ENCODE results near the gene TREH. TPM values are rescaled to one million over a fixed set of nuclear protein-coding genes. Genes with fewer than 3 reads are reported as not detected.
A peak's percentile ranks its signal among the peaks of the same experiment; 100 is the strongest.
"Not testable (repeated sequence)": the region's sequence is repeated elsewhere in the genome, so short reads cannot be mapped to it uniquely, and the experiment has no call there.

The TREH gene
- total RNA-seq, 1 donor from 2014 or later = not detected

GRCh38 chr11:118628432-118628831, 51.0 kb downstream of the TREH start:
- DNase-seq = no peak

GRCh38 chr11:118628031-118628430, 51.4 kb downstream of the TREH start:
- DNase-seq = no peak

- no peak for DNase-seq
These were observed 51.9 kb downstream of the TREH start for GRCh38 chr11:118627566-118627965.

- DNase-seq = peak; percentile 21
These were observed 53.5 kb downstream of the TREH start for GRCh38 chr11:118625976-118626375.

- no peak for DNase-seq
These were observed 54.3 kb downstream of the TREH start for GRCh38 chr11:118625036-118625690.

GRCh38 chr11:118623269-118623655, 56.2 kb downstream of the TREH start:
- peak; percentile 43 for DNase-seq

GRCh38 chr11:118622376-118623268, 56.8 kb downstream of the TREH start:
- peak; percentile 55 for DNase-seq

GRCh38 chr11:118621784-118622375, 57.6 kb downstream of the TREH start:
- DNase-seq = peak; percentile 28

GRCh38 chr11:118621071-118621783, 58.2 kb downstream of the TREH start:
- peak; percentile 80 for DNase-seq

GRCh38 chr11:118620529-118621070, 58.9 kb downstream of the TREH start:
- peak; percentile 36 for DNase-seq

GRCh38 chr11:118619444-118620197, 59.8 kb downstream of the TREH start:
- DNase-seq = peak; percentile 97

- peak; percentile 48 for DNase-seq
These were observed 60.5 kb downstream of the TREH start for GRCh38 chr11:118618991-118619375.

- DNase-seq = peak; percentile 83
These were observed 61.1 kb downstream of the TREH start for GRCh38 chr11:118618115-118618990.

- no peak for DNase-seq
These were observed 63.5 kb downstream of the TREH start for GRCh38 chr11:118615976-118616371.

GRCh38 chr11:118615282-118615975, 64.0 kb downstream of the TREH start:
- no peak for DNase-seq

GRCh38 chr11:118614511-118614910, 64.9 kb downstream of the TREH start:
- no peak for DNase-seq

- DNase-seq = peak; percentile 94
These were observed 67.1 kb downstream of the TREH start for GRCh38 chr11:118612378-118612777.

- DNase-seq = not testable (repeated sequence)
These were observed 68.0 kb downstream of the TREH start for GRCh38 chr11:118611433-118611795.

GRCh38 chr11:118610773-118611432, 68.5 kb downstream of the TREH start:
- peak; percentile 89 for DNase-seq

Data from dermis blood vessel endothelial cell (primary cell).